Right lobe of liver (tissue), 6 donors: ENCODE measurements around the gene DCXR. TPM values are rescaled to one million over a fixed set of nuclear protein-coding genes. Genes with fewer than 3 reads are reported as not detected.

Experiments
- ATAC-seq, 4 donors: fragments of 200-7000 bp; cut with Tn5 transposase; one replicate each; pipeline ENCODE4 v1.9.1; 2020; ENCODE audit warnings: mild to moderate bottlenecking in 4 of 4, moderate library complexity in 4 of 4
- DNase-seq, 3 donors: peaks; one replicate each; pipeline ENCODE4 v3.0.0-alpha.2; 2020
- H3K27ac ChIP-seq, 3 donors: fragments of 200-600 bp; one replicate each; pipeline ENCODE4 v1.8.0; 2022
- H3K27me3 ChIP-seq, 2 donors: fragments of 200-600 bp; one replicate each; pipeline ENCODE4 v1.8.0; 2022
- H3K36me3 ChIP-seq, 4 donors: fragments of 200-600 bp; sonication (generic) in 1 of 4; one replicate each; pipeline versions ENCODE4 v1.5.1 to v1.8.0; 2017 to 2022; ENCODE audit warnings: control low read depth in 1 of 4
- H3K4me1 ChIP-seq, 4 donors: fragments of 200-600 bp; sonication (generic) in 1 of 4; one replicate each; pipeline versions ENCODE4 v1.5.1 to v1.8.0; 2017 to 2022; ENCODE audit warnings: control low read depth in 1 of 4
- H3K4me3 ChIP-seq, 3 donors: fragments of 200-600 bp; one replicate each; pipeline ENCODE4 v1.8.0; 2022
- H3K9me3 ChIP-seq, 4 donors: fragments of 200-600 bp; sonication (generic) in 1 of 4; one replicate each; pipeline versions ENCODE4 v1.5.1 to v1.8.0; 2017 to 2022; ENCODE audit warnings: control low read depth in 1 of 4
- POLR2A ChIP-seq: fragments of 450-650 bp; IDR thresholded peaks from one replicate; pipeline ENCODE4 v1.6.1; 2017; ENCODE audit warnings: antibody characterized with exemption, mild to moderate bottlenecking
- WGBS: methylation state at CpG from one replicate; pipeline ENCODE4 v1.1.6; 2018; ENCODE audit warnings: low coverage, low lambda C conversion rate; ENCODE audit not compliant: insufficient coverage; ENCODE audit errors: missing lambda C conversion rate; 5-methylcytosine and 5-hydroxymethylcytosine counted together
- intact Hi-C, 2 donors: fragments of 100-400 bp; cut with DNase I; formaldehyde crosslinking; loops; one replicate each; pipeline versions ENCODE4 v1.11.2 to v1.14.1; 2022
- total RNA-seq, 6 experiments: library from RNA; depleted of rRNA in 2 of 6; stranded (reverse); fragments of >200 nt in 2 of 6; fragmentation: NEBNext Ultra II Directional in 3 of 6; extraction: Animal tissue kit (Norgen Biotek cat#: 25700) in 3 of 6; gene quantifications; one replicate each; pipeline versions ENCODE4 v1.1.0 to v1.2.4, GENCODE V29; 2016 to 2023
- TF ChIP-seq, protein P1 (sequence below), 4 donors: fragments of 200-600 bp in 3 of 4; fragments of 450-650 bp in 1 of 4; IDR thresholded peaks; one replicate each; pipeline versions ENCODE4 v1.5.1 to v1.8.0; 2016 to 2022; ENCODE audit warnings: antibody characterized with exemption in 4 of 4, mild to moderate bottlenecking in 2 of 4
- donor health status: DM: no; HTN: yes; CAD: no.
- donor health status: DM: no; HTN: no; CAD: no.
- donor health status: DM: no; HTN: no; CAD: no.
- donor health status: DM: no; HTN: yes; CAD: no.
- donor health status: DM: no; HTN: yes; CAD: no.

DCXR gene
- total RNA-seq, 6 experiments from 2014 or later = 389 to 1,607 (median 735) TPM

DNA sequence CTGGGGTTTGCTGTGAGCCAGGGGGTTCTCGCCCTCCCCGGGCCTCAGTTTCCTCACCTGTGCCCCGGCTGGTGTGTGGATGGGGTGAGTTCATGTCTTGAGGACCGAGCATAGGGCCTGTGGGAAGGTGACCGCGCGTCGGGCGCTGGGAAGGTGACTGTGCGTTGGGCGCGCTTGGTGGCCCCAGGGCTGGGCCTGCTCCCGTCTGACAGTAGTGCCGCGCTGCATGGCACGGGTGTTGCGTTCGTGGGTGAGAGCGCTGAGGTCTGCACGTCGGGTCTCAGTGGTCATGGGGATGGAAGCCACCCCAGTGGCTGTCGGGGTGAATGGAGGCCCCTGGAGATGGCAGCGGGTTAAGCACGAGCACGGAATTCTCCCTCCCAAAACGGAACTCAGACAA, 50.9 kb downstream of the DCXR start:
- Histone ChIP-seq H3K9me3 (no peaks in the 10 kb centered on the region), H3K4me3 (no peak overlapping the region), H3K36me3 (peaks cover 0 to 30% (median 11%) of the 10 kb centered on the region in 4 donors), H3K27me3 (no peaks in the 10 kb centered on the region), H3K27ac (no peak overlapping the region), H3K4me1 (peaks cover 0 to 15% (median 3%) of the 10 kb centered on the region in 4 donors)
- DNase-seq = no peak
- WGBS = 96% methylated on average over 18 of the region's 26 CpGs
- no peak for TF ChIP-seq POLR2A
- TF ChIP-seq, protein P1, sequence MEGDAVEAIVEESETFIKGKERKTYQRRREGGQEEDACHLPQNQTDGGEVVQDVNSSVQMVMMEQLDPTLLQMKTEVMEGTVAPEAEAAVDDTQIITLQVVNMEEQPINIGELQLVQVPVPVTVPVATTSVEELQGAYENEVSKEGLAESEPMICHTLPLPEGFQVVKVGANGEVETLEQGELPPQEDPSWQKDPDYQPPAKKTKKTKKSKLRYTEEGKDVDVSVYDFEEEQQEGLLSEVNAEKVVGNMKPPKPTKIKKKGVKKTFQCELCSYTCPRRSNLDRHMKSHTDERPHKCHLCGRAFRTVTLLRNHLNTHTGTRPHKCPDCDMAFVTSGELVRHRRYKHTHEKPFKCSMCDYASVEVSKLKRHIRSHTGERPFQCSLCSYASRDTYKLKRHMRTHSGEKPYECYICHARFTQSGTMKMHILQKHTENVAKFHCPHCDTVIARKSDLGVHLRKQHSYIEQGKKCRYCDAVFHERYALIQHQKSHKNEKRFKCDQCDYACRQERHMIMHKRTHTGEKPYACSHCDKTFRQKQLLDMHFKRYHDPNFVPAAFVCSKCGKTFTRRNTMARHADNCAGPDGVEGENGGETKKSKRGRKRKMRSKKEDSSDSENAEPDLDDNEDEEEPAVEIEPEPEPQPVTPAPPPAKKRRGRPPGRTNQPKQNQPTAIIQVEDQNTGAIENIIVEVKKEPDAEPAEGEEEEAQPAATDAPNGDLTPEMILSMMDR (IDR thresholded peaks at IDR 0.05) = no peak
- no peak for ATAC-seq
- intact Hi-C loops = no loop called here

Other genes with a start within 250 kb of the DCXR start
- gene GCGR, start 233.5 kb downstream of the DCXR start, total RNA-seq = 100 to 1,000 TPM in 2 of 6 experiments, 10 to 100 TPM in 4; 39.5 to 146 (median 68.5) TPM
- gene MCRIP1, start 204.4 kb downstream of the DCXR start, total RNA-seq = 10 to 100 TPM; 19.0 to 32.6 (median 25.7) TPM
- gene PPP1R27, start 202.6 kb downstream of the DCXR start, total RNA-seq = under 1 TPM in 3 of 6 experiments, not detected in 3; 0.27 to 0.62 (median 0.40) TPM
- 1,000 to 10,000 TPM in 5 of 6 experiments, 100 to 1,000 TPM in 1; 856 to 5,039 (median 1,455) TPM for gene P4HB, start 177.2 kb downstream of the DCXR start, total RNA-seq
- 100 to 1,000 TPM in 5 of 6 experiments, 10 to 100 TPM in 1; 92.4 to 162 (median 137) TPM for gene ARHGDIA, start 166.4 kb downstream of the DCXR start, total RNA-seq
- gene ALYREF, start 146.1 kb downstream of the DCXR start, total RNA-seq = 10 to 100 TPM; 11.6 to 20.3 (median 18.8) TPM
- 100 to 1,000 TPM in 1 of 6 experiments, 10 to 100 TPM in 5; 54.3 to 101 (median 73.3) TPM for gene ANAPC11, start 146.0 kb downstream of the DCXR start, total RNA-seq
- 1 to 10 TPM in 2 of 6 experiments, under 1 TPM in 2, not detected in 2; 0.12 to 1.5 (median 0.87) TPM for gene NPB, start 135.5 kb downstream of the DCXR start, total RNA-seq
- gene PCYT2, start 126.3 kb downstream of the DCXR start, total RNA-seq = 100 to 1,000 TPM in 1 of 6 experiments, 10 to 100 TPM in 5; 63.5 to 103 (median 89.3) TPM
- gene SIRT7, start 119.5 kb downstream of the DCXR start, total RNA-seq = 10 to 100 TPM in 4 of 6 experiments, 1 to 10 TPM in 2; 7.4 to 15.0 (median 12.2) TPM
- 10 to 100 TPM in 2 of 6 experiments, 1 to 10 TPM in 4; 7.4 to 12.9 (median 9.2) TPM for gene MAFG, start 110.0 kb downstream of the DCXR start, total RNA-seq
- 10 to 100 TPM in 1 of 6 experiments, 1 to 10 TPM in 5; 3.2 to 10.6 (median 5.1) TPM for gene PYCR1, start 100.4 kb downstream of the DCXR start, total RNA-seq
- gene MYADML2, start 90.5 kb downstream of the DCXR start, total RNA-seq = not detected
- gene NOTUM, start 76.5 kb downstream of the DCXR start, total RNA-seq = 1 to 10 TPM; 1.2 to 7.6 (median 3.0) TPM
- 10 to 100 TPM; 24.4 to 55.6 (median 32.9) TPM for gene ASPSCR1, start 60.1 kb downstream of the DCXR start, total RNA-seq
- 10 to 100 TPM; 27.3 to 81.1 (median 47.8) TPM for gene CENPX, start 14.8 kb downstream of the DCXR start, total RNA-seq
- 10 to 100 TPM in 3 of 6 experiments, 1 to 10 TPM in 3; 4.9 to 15.6 (median 11.9) TPM for gene LRRC45, start 14.4 kb downstream of the DCXR start, total RNA-seq
- 1 to 10 TPM; 3.4 to 9.0 (median 5.4) TPM for gene RAC3, start 6.0 kb downstream of the DCXR start, total RNA-seq
- gene RFNG, start 14.1 kb upstream of the DCXR start, total RNA-seq = 10 to 100 TPM; 29.9 to 53.3 (median 43.7) TPM
- gene GPS1, start 14.2 kb upstream of the DCXR start, total RNA-seq = 10 to 100 TPM; 46.5 to 93.5 (median 62.1) TPM
- gene DUS1L, start 28.1 kb upstream of the DCXR start, total RNA-seq = 100 to 1,000 TPM in 2 of 6 experiments, 10 to 100 TPM in 4; 61.8 to 115 (median 89.9) TPM
- 100 to 1,000 TPM in 4 of 6 experiments, 10 to 100 TPM in 2; 76.5 to 290 (median 217) TPM for gene FASN, start 60.5 kb upstream of the DCXR start, total RNA-seq
- 10 to 100 TPM; 10.1 to 37.4 (median 17.2) TPM for gene CCDC57, start 175.1 kb upstream of the DCXR start, total RNA-seq
- 10 to 100 TPM in 2 of 6 experiments, 1 to 10 TPM in 4; 4.1 to 34.0 (median 7.3) TPM for gene SLC16A3, start 191.3 kb upstream of the DCXR start, total RNA-seq
- 10 to 100 TPM; 32.7 to 73.0 (median 45.9) TPM for gene CSNK1D, start 236.0 kb upstream of the DCXR start, total RNA-seq